Glomerular visceral epithelial cell (primary cell): ENCODE measurements around the gene SAPCD2.
"Not testable (repeated sequence)": the region's sequence is repeated elsewhere in the genome, so short reads cannot be mapped to it uniquely, and the experiment has no call there.

Source experiments
- DNase-seq: peaks from one replicate; pipeline ENCODE4 v3.0.0-alpha.2; 2016; ENCODE audit errors: extremely low spot score

SAPCD2 gene

DNA sequence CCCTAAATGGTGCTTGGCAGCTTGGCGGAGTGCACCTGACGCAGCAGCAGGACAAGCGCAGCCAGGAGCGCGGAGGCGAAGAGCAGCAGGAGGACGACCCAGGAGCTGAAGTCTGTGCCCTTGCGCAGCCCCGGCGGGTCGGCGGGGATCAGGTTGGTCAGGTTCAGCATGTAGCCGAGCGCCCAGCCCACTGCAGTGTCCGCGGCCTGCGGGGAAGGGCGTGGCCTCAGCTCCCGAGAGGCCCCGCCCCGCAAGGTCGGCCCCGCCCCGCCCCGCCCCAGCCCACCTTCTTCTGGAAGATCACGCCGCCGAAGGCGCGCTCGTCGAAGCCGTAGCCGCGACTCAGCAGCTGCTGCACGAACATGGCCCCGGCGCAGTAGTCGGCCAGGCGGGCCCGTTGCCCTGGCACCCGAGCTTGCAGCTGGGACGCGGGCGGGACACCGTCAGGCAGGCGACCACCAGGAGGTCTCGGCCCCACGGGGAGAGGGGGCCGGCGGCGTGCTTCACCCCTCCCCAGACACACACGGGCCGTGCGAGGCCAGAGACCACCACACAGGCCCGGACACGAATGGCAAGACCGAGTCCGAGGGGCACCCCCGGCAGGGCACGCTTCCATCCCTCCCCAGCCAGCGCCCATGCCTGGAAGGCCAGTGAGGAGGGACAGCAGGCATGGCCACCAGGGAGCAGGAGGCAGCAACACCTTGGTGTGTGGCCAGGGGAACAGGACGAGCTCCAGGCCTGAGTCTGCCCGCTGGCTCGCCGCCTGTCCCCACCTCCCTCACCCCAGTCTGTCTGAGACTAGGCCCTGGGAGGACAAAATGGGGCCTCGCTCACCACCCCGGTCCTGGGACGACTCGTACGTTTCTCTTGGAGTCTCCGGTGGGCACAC, 21.5 kb downstream of the SAPCD2 start:
- no peak for DNase-seq

GRCh38 chr9:137046088-137046787, 24.1 kb downstream of the SAPCD2 start, which contains the start of gene NPDC1:
Gene NPDC1, minus strand, starts transcription at chr9:137046177. Its CDS starts 188 bp downstream, at chr9:137045989.
- peak; percentile 75 for DNase-seq

GRCh38 chr9:137045294-137046087, 24.9 kb downstream of the SAPCD2 start:
- DNase-seq = no peak

- DNase-seq = peak; percentile 50
Observed at GRCh38 chr9:137044502-137045177, 25.7 kb downstream of the SAPCD2 start.

GRCh38 chr9:137044037-137044436, 26.3 kb downstream of the SAPCD2 start:
- no peak for DNase-seq

- DNase-seq = no peak
Observed at GRCh38 chr9:137042751-137043727, 27.3 kb downstream of the SAPCD2 start.

DNA sequence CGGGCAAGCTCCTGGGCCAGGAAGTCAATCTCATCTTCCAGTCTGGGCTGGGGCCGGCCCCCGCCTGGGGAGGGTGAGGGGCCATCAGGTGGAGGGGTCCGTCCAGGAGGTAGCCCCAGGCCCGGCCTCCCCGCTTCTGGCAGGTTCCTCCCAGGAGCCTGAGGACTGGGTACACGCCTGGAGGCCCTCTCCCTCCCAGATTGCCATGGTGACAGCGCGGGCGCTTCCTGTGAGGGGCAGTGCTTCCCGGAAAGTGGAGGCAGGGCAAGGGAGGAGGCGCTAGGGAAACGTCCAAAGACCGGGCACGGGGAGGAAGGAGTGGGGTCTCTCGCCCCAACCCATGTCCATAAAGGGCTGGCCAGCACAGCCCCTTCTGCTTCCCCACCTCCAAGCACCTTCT, 29.2 kb downstream of the SAPCD2 start:
- no peak for DNase-seq

GRCh38 chr9:137040568-137040967, 29.8 kb downstream of the SAPCD2 start:
- no peak for DNase-seq

DNA sequence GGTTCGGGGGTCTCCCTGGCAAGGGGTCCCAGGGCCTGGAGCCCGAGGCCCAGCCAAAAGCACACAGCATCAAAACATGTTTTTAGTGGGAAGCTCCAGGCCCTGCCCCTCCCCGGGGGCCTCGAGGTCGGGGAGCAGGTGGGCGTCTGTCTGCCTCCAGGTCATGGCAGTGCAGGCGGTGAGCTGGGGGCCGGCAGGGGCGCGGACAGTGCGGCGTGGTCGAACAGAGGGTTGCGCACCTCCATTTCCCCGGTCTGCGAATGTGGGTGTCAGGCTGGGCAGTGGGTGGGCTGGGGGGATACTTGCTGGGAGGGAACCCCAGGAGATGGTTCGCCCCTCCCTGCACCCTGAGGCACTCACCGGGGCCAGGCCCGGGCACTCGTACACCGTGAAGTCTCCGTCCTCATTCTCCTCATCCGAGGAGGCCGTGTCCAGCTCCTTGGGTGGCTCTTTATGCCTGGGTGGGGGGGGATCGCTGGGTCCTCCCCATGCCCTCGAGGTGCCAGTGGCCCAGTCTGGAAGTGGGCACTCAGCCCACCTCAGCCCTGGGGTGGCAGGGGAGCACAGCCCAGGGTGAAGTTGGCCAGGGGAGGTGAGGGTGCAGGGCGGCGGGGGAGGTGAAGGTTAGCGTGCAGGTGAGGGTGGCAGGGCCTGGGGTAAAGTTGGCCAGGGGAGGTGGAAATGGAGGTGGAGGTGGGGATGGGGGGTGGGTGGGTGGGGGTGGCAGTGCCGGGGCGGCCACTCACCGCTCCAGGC, 30.6 kb downstream of the SAPCD2 start:
- no peak for DNase-seq

DNA sequence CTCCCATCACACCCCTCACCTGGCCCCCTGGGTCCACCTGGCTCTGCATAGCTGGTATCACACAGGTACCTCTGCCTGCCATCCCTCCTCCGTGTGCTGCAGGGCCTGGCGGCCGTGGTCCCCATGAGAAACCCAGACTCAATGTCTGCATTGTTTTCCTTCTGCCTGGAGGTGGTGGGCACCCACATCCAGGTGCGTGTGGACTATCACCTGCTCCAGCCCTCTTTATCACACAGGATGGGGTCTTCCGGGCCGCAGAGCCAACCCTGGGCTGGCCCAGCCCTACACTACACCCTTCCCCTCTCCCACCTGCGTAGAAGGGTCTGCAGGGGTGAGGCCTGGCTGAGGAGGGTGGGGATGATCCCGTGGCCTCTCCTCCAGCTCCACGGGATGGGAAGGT, 31.4 kb downstream of the SAPCD2 start:
- DNase-seq = no peak

GRCh38 chr9:137037483-137037882, 32.9 kb downstream of the SAPCD2 start:
- no peak for DNase-seq

GRCh38 chr9:137037035-137037434, 33.3 kb downstream of the SAPCD2 start:
- no peak for DNase-seq

- DNase-seq = no peak
Observed at GRCh38 chr9:137035937-137036336, 34.4 kb downstream of the SAPCD2 start.

GRCh38 chr9:137035507-137035834, 34.9 kb downstream of the SAPCD2 start:
- DNase-seq = no peak

DNA sequence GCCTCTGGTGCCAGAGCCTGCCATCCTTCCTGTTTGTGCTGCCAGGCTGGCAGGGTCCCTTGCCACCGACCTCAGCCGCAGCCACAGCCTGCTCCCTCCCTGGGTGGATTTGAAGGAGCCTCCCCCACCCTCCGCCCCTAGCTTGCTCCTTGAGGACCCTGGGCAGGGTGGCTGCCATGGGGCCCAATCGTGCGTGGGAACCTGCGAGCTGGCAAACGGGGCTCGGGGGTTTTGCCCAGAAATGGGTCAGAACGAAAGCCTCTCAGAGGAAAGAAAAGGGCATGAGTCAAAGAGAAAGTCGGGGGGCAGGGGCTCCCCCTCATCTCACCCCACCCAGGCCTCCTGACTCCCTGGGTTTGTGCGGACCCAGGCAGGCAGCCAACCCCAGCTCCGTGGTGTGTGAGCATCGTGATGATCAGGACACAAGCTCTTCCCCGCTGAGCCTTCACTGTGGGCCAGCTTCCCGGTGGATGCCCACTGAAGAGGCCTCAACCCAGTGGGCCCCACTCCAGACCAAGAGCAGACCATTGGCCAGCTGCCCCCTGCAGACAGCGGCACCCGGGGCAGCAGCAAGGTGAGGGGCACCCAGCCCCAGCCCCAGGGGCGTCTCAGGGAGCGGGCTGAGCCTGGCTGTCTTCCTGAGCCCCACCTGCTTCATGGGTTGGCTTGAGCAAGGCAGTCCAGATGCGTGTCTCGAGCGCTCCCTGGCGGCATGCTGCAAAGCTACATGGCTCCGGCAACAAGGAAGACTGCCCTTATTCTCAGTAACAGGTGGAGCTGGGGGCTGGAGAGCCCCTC, 35.4 kb downstream of the SAPCD2 start:
- peak; percentile 83 for DNase-seq

GRCh38 chr9:137034039-137034708, 36.2 kb downstream of the SAPCD2 start:
- DNase-seq = no peak

- DNase-seq = not testable (repeated sequence)
Observed at GRCh38 chr9:137033481-137033880, 36.9 kb downstream of the SAPCD2 start.

- no peak for DNase-seq
Observed at GRCh38 chr9:137032858-137033257, 37.5 kb downstream of the SAPCD2 start.
